ENCODE measurements around the gene ASPG. TPM values are rescaled to one million over a fixed set of nuclear protein-coding genes. Genes with fewer than 3 reads are reported as not detected.

The ASPG gene
- total RNA-seq, 1 experiment from 2014 or later: 0.17 TPM

GRCh38 chr14:104094709-104095425 is 9.4 kb downstream of the ASPG start:
- DNase-seq: peak; percentile 97
- no peak overlapping the region for H3K4me3 ChIP-seq (ENCODE audit: insufficient read depth, low read depth, low read length)

DNA sequence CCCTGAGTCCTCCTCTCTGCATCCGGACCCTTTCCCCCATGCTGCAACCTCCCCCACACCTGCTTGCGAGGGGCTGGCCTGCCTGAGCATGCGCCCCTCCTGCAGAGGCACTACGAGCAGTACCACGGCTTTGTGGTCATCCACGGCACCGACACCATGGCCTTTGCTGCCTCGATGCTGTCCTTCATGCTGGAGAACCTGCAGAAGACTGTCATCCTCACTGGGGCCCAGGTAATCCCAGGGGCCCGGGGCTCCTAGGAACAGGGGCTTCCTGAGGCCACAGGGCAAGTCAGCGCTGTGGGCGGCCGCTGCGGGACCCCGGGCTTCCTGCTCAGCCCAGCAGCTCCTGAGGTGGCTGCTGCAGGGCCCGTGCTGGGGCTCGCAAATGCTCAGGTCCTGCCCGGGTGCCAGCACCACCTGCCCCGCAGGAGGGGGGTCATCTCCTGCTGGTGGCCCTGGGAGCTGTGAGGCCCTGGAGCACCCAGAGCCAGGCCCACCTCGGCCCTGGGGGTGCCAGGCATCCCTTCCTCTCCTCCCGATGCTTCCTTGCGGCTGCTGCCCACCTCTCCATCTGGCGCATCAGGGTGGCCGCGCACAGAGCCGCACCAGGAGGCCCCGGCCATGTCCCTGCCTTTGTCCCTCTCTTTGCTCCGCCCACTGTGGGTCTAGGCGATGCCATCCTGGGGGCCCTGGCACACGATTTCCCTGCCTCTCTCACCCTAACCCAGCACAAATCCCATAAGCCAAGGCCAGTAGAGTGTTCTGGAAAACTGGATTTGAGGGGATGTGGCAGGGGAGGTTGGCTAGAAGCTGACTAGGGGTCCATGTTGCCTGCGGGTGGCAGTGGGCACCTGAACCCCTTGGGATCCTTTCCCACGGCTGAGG is 10.2 kb downstream of the ASPG start:
- DNase-seq: no peak
- no peak overlapping the region for H3K4me3 ChIP-seq (ENCODE audit: insufficient read depth, low read depth, low read length)
- H3K36me3 ChIP-seq (replicated peaks; ENCODE audit: control insufficient read depth, insufficient read depth, low read length): no peaks in the 10 kb centered on the region
- no peaks in the 10 kb centered on the region for H3K27me3 ChIP-seq (ENCODE audit: control insufficient read depth, insufficient read depth, low read length)

More at GRCh38 chr14:104094709-104095425, 9.4 kb downstream of the ASPG start:
- H3K27me3 ChIP-seq (ENCODE audit: control insufficient read depth, insufficient read depth, low read length): no peaks in the 10 kb centered on the region
- no peaks in the 10 kb centered on the region for H3K36me3 ChIP-seq (replicated peaks; ENCODE audit: control insufficient read depth, insufficient read depth, low read length)

DNA sequence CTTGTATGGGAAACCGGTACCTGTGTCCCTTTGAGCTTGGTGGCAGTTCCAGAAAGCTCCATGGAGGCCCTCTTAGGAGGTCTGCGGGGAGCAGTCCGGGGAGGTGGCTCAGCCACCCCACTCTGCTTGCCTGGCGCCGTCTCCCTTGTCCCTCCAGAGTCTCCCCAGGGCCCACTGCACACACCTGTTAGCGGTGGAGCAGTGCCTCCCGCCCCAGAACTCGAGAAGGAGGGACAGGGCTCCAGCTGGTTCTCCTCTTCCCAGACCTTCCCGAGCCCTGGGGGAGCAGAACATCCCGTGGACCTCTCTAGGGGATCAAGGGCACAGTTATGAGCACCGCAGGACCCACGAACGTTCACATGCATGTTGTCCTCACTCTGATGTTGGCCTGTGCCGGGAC is 10.8 kb downstream of the ASPG start:
- DNase-seq: no peak
- H3K4me3 ChIP-seq (ENCODE audit: insufficient read depth, low read depth, low read length): no peak overlapping the region
- no peaks in the 10 kb centered on the region for H3K27me3 ChIP-seq (ENCODE audit: control insufficient read depth, insufficient read depth, low read length)
- no peaks in the 10 kb centered on the region for H3K36me3 ChIP-seq (replicated peaks; ENCODE audit: control insufficient read depth, insufficient read depth, low read length)

DNA sequence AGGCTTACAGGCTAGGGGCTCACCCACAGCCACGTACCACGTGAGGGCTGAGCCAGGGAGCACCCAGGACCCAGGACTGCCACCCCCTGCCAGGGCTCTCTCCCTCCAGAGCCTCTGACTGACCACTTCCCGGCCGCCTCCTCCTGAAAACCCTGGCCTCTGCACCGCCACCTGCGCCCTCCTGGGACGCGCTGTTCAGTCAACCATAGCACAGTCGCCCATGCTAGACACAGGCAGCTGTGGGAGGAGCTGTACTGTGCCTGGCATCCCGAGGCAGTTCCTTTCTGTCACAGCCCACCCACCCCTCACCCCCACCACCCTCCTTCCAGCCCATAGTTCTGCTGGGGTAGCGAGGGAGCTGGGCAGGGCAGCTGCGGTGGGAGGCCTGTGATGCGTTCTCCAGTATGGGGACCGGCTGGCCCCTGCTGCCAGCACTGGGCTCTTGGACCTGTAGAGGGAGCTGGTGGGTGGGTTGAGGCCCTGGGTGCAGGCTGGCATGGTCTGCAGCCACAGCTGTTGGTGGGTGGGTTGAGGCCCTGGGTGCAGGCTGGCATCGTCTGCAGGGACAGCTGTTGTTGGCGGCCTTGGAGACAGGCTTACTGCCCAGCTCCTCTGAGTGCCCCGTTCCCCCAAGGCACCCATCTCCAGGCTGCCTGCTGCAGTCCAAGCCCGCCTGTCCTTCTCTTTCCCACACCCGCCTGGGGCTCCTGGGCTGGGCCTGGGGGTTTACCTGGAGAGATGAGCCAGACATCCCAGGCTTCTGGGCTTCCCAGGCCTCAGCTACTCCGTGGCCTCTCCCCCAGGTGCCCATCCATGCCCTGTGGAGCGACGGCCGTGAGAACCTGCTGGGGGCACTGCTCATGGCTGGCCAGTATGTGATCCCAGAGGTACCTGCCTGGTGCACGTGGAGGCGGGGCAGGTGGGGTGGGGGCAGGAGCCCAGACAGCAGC is 11.5 kb downstream of the ASPG start:
- no peaks in the 10 kb centered on the region for H3K27me3 ChIP-seq (ENCODE audit: control insufficient read depth, insufficient read depth, low read length)
- no peak overlapping the region for H3K4me3 ChIP-seq (ENCODE audit: insufficient read depth, low read depth, low read length)
- H3K36me3 ChIP-seq (replicated peaks; ENCODE audit: control insufficient read depth, insufficient read depth, low read length): no peaks in the 10 kb centered on the region
- peak; percentile 85 for DNase-seq

DNA sequence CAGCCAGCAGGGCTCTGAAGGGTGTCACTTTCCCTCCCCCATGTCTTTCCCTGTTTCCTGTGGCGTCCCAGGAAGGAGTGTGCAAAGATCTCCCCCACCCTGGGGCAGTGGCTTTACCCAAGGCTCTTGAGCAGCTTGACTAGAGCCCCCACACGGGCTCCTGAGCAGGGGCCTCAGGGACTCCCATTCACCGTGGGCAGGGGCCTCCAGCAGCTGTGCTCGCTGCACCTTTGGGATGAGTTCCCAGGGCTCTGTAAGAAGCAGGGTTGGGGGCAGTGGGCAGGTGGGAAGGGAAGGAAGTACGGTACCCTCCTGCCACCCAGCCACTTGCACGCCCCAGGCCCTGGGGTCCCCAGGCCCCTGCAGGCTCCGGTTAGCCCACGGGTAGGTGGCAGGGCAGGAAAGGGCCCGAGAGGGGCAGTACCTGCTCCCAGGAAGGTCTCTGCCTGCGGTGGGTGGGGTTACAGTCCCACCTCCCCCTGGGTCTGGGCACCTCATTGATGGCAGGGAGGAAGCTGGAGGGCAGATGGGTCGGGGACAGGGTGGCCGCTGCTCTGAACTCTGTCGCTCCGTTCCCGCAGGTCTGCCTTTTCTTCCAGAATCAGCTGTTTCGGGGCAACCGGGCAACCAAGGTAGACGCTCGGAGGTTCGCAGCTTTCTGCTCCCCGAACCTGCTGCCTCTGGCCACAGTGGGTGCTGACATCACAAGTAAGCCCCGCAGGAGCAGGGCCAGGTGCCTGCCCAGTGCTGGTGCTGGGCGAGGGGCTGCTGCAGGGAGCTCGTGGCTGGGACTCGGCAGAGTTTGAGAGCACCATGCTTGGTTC is 13.0 kb downstream of the ASPG start:
- Histone ChIP-seq H3K27me3 (ENCODE audit: control insufficient read depth, insufficient read depth, low read length) (no peaks in the 10 kb centered on the region), H3K4me3 (ENCODE audit: insufficient read depth, low read depth, low read length) (no peak overlapping the region), H3K36me3 (replicated peaks; ENCODE audit: control insufficient read depth, insufficient read depth, low read length) (no peaks in the 10 kb centered on the region)
- DNase-seq: no peak

DNA sequence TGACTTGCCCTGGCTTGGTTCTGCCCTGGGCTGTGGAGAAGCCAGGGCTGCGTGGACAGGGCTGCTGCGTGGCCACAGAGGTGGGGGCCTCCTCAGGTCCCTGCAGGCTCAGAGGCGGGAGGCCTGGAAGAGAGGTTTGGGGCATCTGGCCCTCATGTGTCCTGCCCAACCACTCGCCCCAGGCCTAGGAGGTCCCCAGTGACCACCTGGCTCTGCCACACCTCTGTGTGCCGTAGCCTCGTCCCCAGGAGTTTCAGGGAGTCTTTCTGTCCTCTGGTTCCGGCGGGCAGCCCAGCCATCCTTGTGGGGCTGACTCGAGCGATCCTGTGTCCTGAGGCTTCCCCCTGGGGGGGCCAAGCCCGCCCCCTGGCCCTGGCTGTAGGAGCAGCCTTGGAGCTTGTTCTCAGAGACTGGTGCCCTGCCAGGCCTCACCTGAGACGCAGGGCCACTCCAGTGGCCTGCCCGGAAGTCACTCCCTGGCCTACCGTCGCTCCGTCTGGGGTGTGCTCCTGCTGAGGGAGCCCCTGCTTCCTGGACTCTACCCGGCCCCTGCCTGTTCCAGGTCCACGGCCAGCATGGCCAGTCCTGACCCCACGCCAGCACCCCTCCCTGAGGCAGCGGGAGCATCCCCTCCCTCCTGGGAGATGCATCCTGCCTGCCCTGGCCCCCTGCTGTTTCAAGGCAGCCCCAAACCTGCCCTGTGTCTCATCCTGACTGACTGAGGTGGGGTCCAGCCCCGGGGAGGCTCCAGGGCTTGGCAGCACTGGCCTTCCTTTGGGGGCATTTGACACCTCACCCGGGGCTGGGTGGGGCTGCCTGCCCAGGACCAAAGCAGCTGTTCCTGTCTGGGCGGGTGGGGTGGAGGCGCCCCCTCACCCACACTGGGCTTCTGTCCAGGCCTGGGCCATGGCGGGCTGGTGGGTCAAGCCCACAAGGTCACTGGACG is 13.9 kb downstream of the ASPG start:
- no peaks in the 10 kb centered on the region for H3K27me3 ChIP-seq (ENCODE audit: control insufficient read depth, insufficient read depth, low read length)
- no peak for DNase-seq
- no peak overlapping the region for H3K4me3 ChIP-seq (ENCODE audit: insufficient read depth, low read depth, low read length)
- no peaks in the 10 kb centered on the region for H3K36me3 ChIP-seq (replicated peaks; ENCODE audit: control insufficient read depth, insufficient read depth, low read length)

GRCh38 chr14:104100171-104101085 is 14.9 kb downstream of the ASPG start:
- DNase-seq: no peak
- no peak overlapping the region for H3K4me3 ChIP-seq (ENCODE audit: insufficient read depth, low read depth, low read length)
- H3K36me3 ChIP-seq (replicated peaks; ENCODE audit: control insufficient read depth, insufficient read depth, low read length): no peaks in the 10 kb centered on the region
- no peaks in the 10 kb centered on the region for H3K27me3 ChIP-seq (ENCODE audit: control insufficient read depth, insufficient read depth, low read length)

DNA sequence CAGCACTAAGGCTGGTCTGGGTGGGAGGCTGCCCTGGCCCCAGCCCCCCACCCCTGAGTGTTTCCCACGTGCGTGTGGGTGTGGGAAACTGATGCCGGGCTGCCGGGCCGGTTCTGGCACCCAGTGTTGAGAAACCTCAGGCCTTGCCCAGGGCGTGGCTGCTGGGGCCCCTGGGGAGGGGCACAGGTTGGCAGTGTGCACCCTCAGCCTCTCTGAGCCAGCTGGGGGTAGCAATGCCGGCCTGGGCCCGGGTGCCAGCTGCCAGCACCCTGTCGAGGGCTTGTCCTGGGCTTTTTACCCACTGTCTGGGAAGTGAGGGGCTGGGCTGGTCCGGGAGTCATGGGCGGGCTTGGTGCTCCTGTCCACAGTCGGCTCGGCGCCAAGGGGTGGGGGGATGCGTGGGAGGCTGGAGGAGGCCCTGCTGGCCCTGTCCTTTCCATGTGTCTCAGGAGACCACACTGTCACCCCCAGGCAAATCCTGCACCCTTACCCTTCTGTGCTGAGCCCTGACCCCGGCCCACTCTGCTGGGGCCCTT is 15.7 kb downstream of the ASPG start:
- DNase-seq: no peak
- H3K27me3 ChIP-seq (ENCODE audit: control insufficient read depth, insufficient read depth, low read length): no peaks in the 10 kb centered on the region
- no peak overlapping the region for H3K4me3 ChIP-seq (ENCODE audit: insufficient read depth, low read depth, low read length)
- no peaks in the 10 kb centered on the region for H3K36me3 ChIP-seq (replicated peaks; ENCODE audit: control insufficient read depth, insufficient read depth, low read length)

DNA sequence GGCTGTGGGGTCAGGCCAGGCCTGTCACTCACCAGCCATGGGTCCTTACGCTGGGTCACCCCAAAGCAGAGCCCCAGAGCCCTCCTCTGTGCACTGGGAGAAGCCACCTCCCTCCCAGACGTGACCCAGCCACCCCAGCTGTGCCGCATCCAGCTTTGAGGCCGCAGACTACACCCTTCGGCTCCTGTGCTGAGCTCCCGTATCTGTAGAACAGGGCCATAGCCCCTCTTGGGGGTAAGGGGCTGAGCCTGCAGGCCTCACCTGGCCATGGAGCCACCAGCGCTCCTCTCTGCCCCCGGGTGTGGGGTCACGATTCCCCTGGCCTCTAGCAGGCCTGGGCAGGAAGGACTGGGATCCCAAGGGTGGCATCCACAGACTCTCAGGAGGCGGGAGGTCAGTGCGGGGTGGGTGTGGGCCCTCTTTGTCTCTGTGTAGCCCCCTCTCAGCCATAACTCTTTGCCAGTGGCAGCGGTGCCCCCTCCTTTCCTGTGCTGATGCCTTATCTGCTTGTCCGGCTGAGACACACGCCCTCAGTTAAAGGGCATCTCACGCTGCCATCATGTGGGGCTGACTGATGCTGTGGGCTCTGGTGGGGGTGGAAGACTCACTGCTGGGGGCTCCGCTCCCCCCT is 16.3 kb downstream of the ASPG start:
- no peaks in the 10 kb centered on the region for H3K36me3 ChIP-seq (replicated peaks; ENCODE audit: control insufficient read depth, insufficient read depth, low read length)
- no peak overlapping the region for H3K4me3 ChIP-seq (ENCODE audit: insufficient read depth, low read depth, low read length)
- DNase-seq: no peak
- no peaks in the 10 kb centered on the region for H3K27me3 ChIP-seq (ENCODE audit: control insufficient read depth, insufficient read depth, low read length)

DNA sequence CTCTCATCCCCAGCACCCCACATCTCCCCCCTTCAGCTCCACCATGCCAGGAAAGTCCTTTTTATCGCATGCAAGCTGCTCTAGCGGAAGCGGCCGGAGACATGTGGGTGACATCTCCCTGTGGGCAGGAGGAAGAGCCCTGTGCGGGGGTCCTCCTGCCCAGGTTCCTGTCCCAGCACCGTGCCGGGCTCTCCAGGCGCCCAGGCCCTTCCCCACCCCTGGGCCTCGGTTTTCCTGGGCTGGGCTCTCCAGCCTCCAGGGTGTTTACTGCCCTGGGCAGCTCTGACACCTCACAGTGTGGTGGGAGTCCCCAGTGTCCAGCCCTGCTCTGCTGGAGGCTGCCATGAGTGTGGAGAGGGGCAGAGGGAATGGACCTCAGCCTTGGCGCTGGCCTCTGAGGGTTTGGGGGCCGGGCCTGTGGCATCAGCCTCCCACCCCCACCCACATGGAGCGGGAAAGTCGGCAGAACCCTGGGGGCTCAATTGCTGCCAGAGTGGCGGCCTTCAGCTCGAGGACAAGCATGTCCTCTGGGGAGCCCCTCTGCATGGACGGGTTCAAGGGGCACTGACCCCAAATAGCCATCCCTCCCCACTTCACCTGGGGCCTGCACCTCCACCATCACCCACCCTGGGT is 16.9 kb downstream of the ASPG start:
- H3K36me3 ChIP-seq (replicated peaks; ENCODE audit: control insufficient read depth, insufficient read depth, low read length): no peaks in the 10 kb centered on the region
- DNase-seq: no peak
- no peaks in the 10 kb centered on the region for H3K27me3 ChIP-seq (ENCODE audit: control insufficient read depth, insufficient read depth, low read length)
- no peak overlapping the region for H3K4me3 ChIP-seq (ENCODE audit: insufficient read depth, low read depth, low read length)

DNA sequence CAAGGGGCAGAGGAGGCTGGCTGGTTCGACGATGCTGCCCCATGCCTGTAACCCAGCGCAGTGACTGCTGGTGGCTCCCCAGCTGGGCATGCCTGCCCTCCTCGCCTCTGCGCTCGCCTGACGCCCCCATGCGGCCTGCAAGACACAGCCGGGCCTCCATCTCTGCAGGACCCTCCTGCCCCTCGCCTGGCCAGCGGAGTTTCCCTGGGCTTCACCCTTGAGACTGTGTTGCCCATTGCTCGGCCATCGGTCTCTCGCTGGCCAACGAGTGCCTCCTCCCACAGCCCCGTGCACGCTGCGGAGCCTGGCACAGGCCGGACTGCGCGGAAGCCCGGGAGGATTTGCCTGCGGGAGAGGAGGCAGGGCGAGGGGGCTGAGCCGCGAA is 17.6 kb downstream of the ASPG start:
- H3K4me3 ChIP-seq (ENCODE audit: insufficient read depth, low read depth, low read length): no peak overlapping the region
- H3K27me3 ChIP-seq (ENCODE audit: control insufficient read depth, insufficient read depth, low read length): no peaks in the 10 kb centered on the region
- peak; percentile 77 for DNase-seq

More for the DNA sequence above, 17.6 kb downstream of the ASPG start:
- H3K36me3 ChIP-seq (replicated peaks; ENCODE audit: control insufficient read depth, insufficient read depth, low read length): no peaks in the 10 kb centered on the region
